ENCODE data around the gene ORC6.

Gene ORC6

DNA sequence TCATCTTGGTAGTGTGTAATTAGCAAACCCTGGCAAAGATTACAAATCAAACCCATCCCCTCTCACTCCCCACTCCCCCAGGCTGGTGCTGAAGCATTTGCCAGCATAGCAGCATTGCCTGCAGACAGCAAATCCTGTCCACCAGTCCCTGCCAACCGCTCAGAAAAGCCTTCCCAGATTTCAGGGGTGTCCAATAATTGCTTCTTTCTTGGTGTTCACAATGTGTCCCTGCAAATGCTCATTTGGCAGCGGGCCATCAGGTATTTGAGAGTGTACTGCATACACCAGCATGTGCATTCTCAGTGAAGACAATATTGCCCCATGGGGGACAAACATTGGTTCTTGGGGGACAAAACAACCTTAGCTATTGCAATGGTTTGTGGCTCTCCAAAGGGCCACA lies 28.2 kb downstream of the ORC6 start:
- Histone ChIP-seq H3K4me3 (replicated peaks; ENCODE audit: insufficient read depth, low read length) (no peak overlapping the region), H3K27me3 (ENCODE audit: insufficient read depth, poor library complexity, severe bottlenecking) (no peaks in the 10 kb centered on the region), H3K27ac (replicated peaks) (no peak overlapping the region)
- TF ChIP-seq GABPA (IDR thresholded peaks at IDR 0.05; ENCODE audit: low read depth) = no peak
- TF ChIP-seq SPI1 (IDR thresholded peaks at IDR 0.05; ENCODE audit: borderline replicate concordance, low read depth) = no peak
- TF ChIP-seq POLR2AphosphoS5 (IDR thresholded peaks at IDR 0.05; ENCODE audit: low read depth) = no peak
- TF ChIP-seq CTCF (IDR thresholded peaks at IDR 0.05; ENCODE audit: insufficient read depth, low read length) = no peak
- TF ChIP-seq, protein P1, sequence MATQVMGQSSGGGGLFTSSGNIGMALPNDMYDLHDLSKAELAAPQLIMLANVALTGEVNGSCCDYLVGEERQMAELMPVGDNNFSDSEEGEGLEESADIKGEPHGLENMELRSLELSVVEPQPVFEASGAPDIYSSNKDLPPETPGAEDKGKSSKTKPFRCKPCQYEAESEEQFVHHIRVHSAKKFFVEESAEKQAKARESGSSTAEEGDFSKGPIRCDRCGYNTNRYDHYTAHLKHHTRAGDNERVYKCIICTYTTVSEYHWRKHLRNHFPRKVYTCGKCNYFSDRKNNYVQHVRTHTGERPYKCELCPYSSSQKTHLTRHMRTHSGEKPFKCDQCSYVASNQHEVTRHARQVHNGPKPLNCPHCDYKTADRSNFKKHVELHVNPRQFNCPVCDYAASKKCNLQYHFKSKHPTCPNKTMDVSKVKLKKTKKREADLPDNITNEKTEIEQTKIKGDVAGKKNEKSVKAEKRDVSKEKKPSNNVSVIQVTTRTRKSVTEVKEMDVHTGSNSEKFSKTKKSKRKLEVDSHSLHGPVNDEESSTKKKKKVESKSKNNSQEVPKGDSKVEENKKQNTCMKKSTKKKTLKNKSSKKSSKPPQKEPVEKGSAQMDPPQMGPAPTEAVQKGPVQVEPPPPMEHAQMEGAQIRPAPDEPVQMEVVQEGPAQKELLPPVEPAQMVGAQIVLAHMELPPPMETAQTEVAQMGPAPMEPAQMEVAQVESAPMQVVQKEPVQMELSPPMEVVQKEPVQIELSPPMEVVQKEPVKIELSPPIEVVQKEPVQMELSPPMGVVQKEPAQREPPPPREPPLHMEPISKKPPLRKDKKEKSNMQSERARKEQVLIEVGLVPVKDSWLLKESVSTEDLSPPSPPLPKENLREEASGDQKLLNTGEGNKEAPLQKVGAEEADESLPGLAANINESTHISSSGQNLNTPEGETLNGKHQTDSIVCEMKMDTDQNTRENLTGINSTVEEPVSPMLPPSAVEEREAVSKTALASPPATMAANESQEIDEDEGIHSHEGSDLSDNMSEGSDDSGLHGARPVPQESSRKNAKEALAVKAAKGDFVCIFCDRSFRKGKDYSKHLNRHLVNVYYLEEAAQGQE (IDR thresholded peaks at IDR 0.05; ENCODE audit: insufficient replicate concordance, low read depth) = no peak
- no peak for DNase-seq (ENCODE audit: low read depth in 1 of 2, low spot score in 1 of 2)

DNA sequence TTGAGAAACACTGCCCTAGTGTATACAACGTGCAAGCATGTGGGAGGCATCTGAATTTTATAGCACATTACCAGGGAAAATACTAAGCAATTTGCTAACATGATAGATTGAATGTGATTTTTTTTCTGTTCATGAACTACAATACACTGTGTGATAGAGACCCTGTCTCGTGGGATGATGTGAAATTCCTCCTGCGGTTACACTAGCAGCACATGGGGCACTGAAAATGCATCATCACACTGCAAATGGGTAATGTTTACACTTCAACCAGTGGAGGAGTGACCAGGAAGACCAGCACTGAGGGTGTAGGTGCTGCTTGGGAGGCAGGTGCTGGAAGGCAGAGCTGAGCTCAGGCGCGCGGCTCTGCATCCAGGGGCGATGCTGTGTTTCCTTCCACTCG lies 28.8 kb downstream of the ORC6 start:
- Histone ChIP-seq H3K27me3 (ENCODE audit: insufficient read depth, poor library complexity, severe bottlenecking) (no peaks in the 10 kb centered on the region), H3K27ac (replicated peaks) (no peak overlapping the region), H3K4me3 (replicated peaks; ENCODE audit: insufficient read depth, low read length) (no peak overlapping the region)
- DNase-seq (ENCODE audit: low read depth in 1 of 2, low spot score in 1 of 2) = no peak
- no peak for TF ChIP-seq GABPA (IDR thresholded peaks at IDR 0.05; ENCODE audit: low read depth)
- TF ChIP-seq, protein P1 (IDR thresholded peaks at IDR 0.05; ENCODE audit: insufficient replicate concordance, low read depth) = no peak
- no peak for TF ChIP-seq CTCF (IDR thresholded peaks at IDR 0.05; ENCODE audit: insufficient read depth, low read length)
- no peak for TF ChIP-seq POLR2AphosphoS5 (IDR thresholded peaks at IDR 0.05; ENCODE audit: low read depth)
- TF ChIP-seq SPI1 (IDR thresholded peaks at IDR 0.05; ENCODE audit: borderline replicate concordance, low read depth) = no peak

DNA sequence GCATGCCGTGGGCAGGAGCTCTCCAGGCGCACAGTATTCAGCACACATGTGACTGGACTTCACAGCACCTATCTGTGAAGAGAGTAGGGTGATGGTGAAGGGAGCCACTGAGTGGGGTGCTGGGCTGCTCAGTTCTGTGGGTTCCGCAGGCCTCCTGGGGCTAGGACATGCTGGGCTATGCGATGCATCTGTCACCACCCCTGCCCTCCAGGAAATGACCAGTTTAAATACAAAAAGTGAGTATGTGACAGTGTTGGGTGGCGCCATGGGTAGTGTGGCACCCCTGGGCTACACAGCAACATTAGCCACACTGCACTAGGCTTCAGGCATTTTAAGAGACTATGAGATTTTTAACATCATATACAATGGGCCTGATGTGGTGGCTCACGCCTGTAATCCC lies 30.1 kb downstream of the ORC6 start:
- Histone ChIP-seq H3K27ac (replicated peaks) (no peak overlapping the region), H3K27me3 (ENCODE audit: insufficient read depth, poor library complexity, severe bottlenecking) (no peaks in the 10 kb centered on the region), H3K4me3 (replicated peaks; ENCODE audit: insufficient read depth, low read length) (no peak overlapping the region)
- TF ChIP-seq, protein P1 (IDR thresholded peaks at IDR 0.05; ENCODE audit: insufficient replicate concordance, low read depth) = no peak
- TF ChIP-seq CTCF (IDR thresholded peaks at IDR 0.05; ENCODE audit: insufficient read depth, low read length) (no peak), GABPA (IDR thresholded peaks at IDR 0.05; ENCODE audit: low read depth) (no peak), POLR2AphosphoS5 (IDR thresholded peaks at IDR 0.05; ENCODE audit: low read depth) (no peak), SPI1 (IDR thresholded peaks at IDR 0.05; ENCODE audit: borderline replicate concordance, low read depth) (no peak)
- DNase-seq (ENCODE audit: low read depth in 1 of 2, low spot score in 1 of 2) = no peak
